B cell (primary cell): ENCODE results near the gene RPS3A. TPM values are rescaled to one million over a fixed set of nuclear protein-coding genes. Genes with fewer than 3 reads are reported as not detected.

Experiments
- ATAC-seq: fragments of 200-7000 bp; cut with Tn5 transposase; one replicate; pipeline ENCODE4 v1.10.0; 2021; ENCODE audit warnings: low read depth, mild to moderate bottlenecking, moderate number of reproducible peaks, moderate library complexity
- CTCF ChIA-PET: fragments of 350-600 bp; sonication (Branson Sonifier 250); formaldehyde crosslinking; loops from one replicate; lab custom pipeline; 2021; ENCODE audit warnings: antibody characterized with exemption, inconsistent platforms; lab: Charles Lee
- POLR2A ChIA-PET: fragments of 350-600 bp; sonication (Branson Sonifier 250); formaldehyde crosslinking; loops from one replicate; lab custom pipeline; 2021; ENCODE audit warnings: antibody characterized with exemption; lab: Charles Lee
- DNase-seq: peaks from one replicate; pipeline ENCODE4 v3.0.0; 2013
- H2AFZ ChIP-seq: 2 replicates; pipeline ENCODE4 v1.6.1; 2012; ENCODE audit warnings: mild to moderate bottlenecking, low read depth, low read length; ENCODE audit not compliant: insufficient read depth, poor library complexity, severe bottlenecking
- H3K27ac ChIP-seq, 2 donors: 1 replicate in 1 of 2; 2 replicates in 1 of 2; pipeline ENCODE4 v1.5.1; 2012 to 2013; ENCODE audit warnings: low read length in 2 of 2, mild to moderate bottlenecking in 2 of 2, moderate library complexity in 1 of 2
- H3K27me3 ChIP-seq, 4 experiments: fragments of 200-600 bp in 1 of 4; sonication (generic) in 1 of 4; replicated peaks in 1 of 4; 1 replicate in 2 of 4; 2 replicates in 2 of 4; pipeline versions ENCODE4 v1.6.1 to v1.7.0; 2013 to 2016; ENCODE audit warnings: low read length in 3 of 4, mild to moderate bottlenecking in 2 of 4, mixed read lengths in 1 of 4, moderate library complexity in 1 of 4; ENCODE audit not compliant: insufficient read depth in 4 of 4, control insufficient read depth in 3 of 4; ENCODE audit errors: control extremely low read depth in 1 of 4
- H3K36me3 ChIP-seq, 2 experiments: replicated peaks in 1 of 2; 1 replicate in 1 of 2; 2 replicates in 1 of 2; pipeline versions ENCODE4 v1.6.1 to v1.7.1; 2013; ENCODE audit warnings: low read length in 1 of 2; ENCODE audit not compliant: insufficient read depth in 2 of 2, control insufficient read depth in 1 of 2; ENCODE audit errors: control extremely low read depth in 1 of 2, extremely low read depth in 1 of 2
- H3K4me1 ChIP-seq, 2 donors: fragments of 200-600 bp in 1 of 2; sonication (generic) in 1 of 2; 1 replicate in 1 of 2; 2 replicates in 1 of 2; pipeline versions ENCODE4 v1.5.1 to v1.6.1; 2013 to 2017; ENCODE audit warnings: low read length in 2 of 2; ENCODE audit not compliant: control insufficient read depth in 2 of 2, insufficient read depth in 2 of 2
- H3K4me2 ChIP-seq: replicated peaks from 2 replicates; pipeline ENCODE3; 2012; ENCODE audit warnings: mild to moderate bottlenecking, low read depth, low read length; ENCODE audit not compliant: poor library complexity, severe bottlenecking
- H3K4me3 ChIP-seq, 5 experiments: fragments of 200-600 bp in 1 of 5; sonication (generic) in 1 of 5; 1 replicate in 3 of 5; 2 replicates in 2 of 5; pipeline versions ENCODE4 v1.5.1 to v1.7.0; 2011 to 2016; ENCODE audit warnings: low read length in 4 of 5, mild to moderate bottlenecking in 4 of 5, low read depth in 2 of 5, control low read depth in 1 of 5, moderate library complexity in 1 of 5; ENCODE audit not compliant: insufficient read depth in 1 of 5; ENCODE audit errors: control extremely low read depth in 1 of 5, extremely low read depth in 1 of 5
- H3K79me2 ChIP-seq: fragments of 200-600 bp; sonication (generic); one replicate; pipeline ENCODE4 v1.6.0; 2016; ENCODE audit warnings: low read length; ENCODE audit not compliant: control insufficient read depth, insufficient read depth
- H3K9ac ChIP-seq: fragments of 200-600 bp; sonication (generic); 2 replicates; pipeline ENCODE4 v1.6.1; 2017; ENCODE audit warnings: mild to moderate bottlenecking, low read length, moderate library complexity
- H3K9me3 ChIP-seq, 3 donors: one replicate each; pipeline versions ENCODE4 v1.6.1 to v1.7.1; 2013; ENCODE audit warnings: low read length in 2 of 3; ENCODE audit not compliant: control insufficient read depth in 2 of 3, insufficient read depth in 1 of 3; ENCODE audit errors: control extremely low read depth in 1 of 3
- H4K20me1 ChIP-seq: 2 replicates; pipeline ENCODE4 v1.6.0; 2012; ENCODE audit warnings: mild to moderate bottlenecking, low read length; ENCODE audit not compliant: insufficient read depth, control insufficient read depth, poor library complexity, severe bottlenecking
- H3K27ac Mint-ChIP-seq: one replicate; pipeline ENCODE4 v1.8.0; 2021; ENCODE audit warnings: mixed read lengths
- H3K27me3 Mint-ChIP-seq: one replicate; pipeline ENCODE4 v1.8.0; 2021; ENCODE audit warnings: mixed read lengths
- H3K4me1 Mint-ChIP-seq: one replicate; pipeline ENCODE4 v1.8.0; 2021; ENCODE audit warnings: mixed read lengths
- H3K4me3 Mint-ChIP-seq: one replicate; pipeline ENCODE4 v1.8.0; 2021; ENCODE audit warnings: mixed read lengths
- H3K9me3 Mint-ChIP-seq: one replicate; pipeline ENCODE4 v1.8.0; 2022; ENCODE audit warnings: mixed read lengths; ENCODE audit not compliant: insufficient read depth
- CTCF ChIP-seq: fragments of 200-600 bp; IDR thresholded peaks from one replicate; pipeline ENCODE4 v1.8.0; 2022; ENCODE audit warnings: antibody characterized with exemption, mild to moderate bottlenecking
- EZH2 ChIP-seq: IDR thresholded peaks from 2 replicates; pipeline ENCODE4 v1.6.1; 2012; ENCODE audit warnings: borderline replicate concordance, low read depth, mild to moderate bottlenecking, moderate library complexity, low read length; ENCODE audit not compliant: insufficient read depth, poor library complexity, severe bottlenecking
- WGBS: methylation state at CpG from one replicate; pipeline ENCODE4 v1.1.5; 2013; ENCODE audit warnings: missing lambda C conversion rate; ENCODE audit not compliant: insufficient coverage; 5-methylcytosine and 5-hydroxymethylcytosine counted together
- intact Hi-C: fragments of 100-400 bp; cut with micrococcal nuclease; formaldehyde crosslinking; loops from one replicate; pipeline ENCODE4 v1.10.0; 2022
- polyA plus RNA-seq: library from polyadenylated mRNA; depleted of rRNA; stranded (reverse); fragments of >200 nt; gene quantifications from 2 replicates; pipeline ENCODE4 v1.2.3, GENCODE V29; 2012
- total RNA-seq, 2 donors: library from RNA; stranded (reverse); fragments of 120-200 nt in 1 of 2; gene quantifications; 1 replicate in 1 of 2; 2 replicates in 1 of 2; pipeline versions ENCODE4 v1.2.3 to v1.2.4, GENCODE V29; 2013 to 2022

The RPS3A gene
- total and polyA plus RNA-seq, 2 donors (not counting 1 experiment from before 2014, with no cell fraction given) = 2,463 to 2,897 TPM

DNA sequence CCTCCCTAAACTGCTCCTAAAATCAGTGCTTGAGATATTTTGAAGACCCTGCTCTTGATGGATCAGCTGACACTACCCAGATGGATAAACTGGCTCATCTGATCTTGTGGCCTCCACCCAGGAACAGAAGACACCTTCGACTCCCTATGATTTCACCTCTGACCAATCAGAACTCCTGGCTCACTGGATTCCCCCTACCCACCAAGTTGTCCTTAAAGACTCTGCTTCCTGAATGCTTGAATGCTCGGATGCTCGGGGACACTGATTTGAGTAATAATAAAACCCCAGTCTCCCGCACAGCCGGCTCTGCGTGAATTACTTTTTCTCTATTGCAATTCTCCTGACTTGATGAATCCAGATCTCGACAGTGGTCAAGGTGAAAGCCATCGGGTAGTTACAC is 12.0 kb upstream of the RPS3A start:
- Histone ChIP-seq H3K27ac (no peak overlapping the region), H3K9ac (no peak overlapping the region), H4K20me1 (no peaks in the 10 kb centered on the region), H2AFZ (no peak overlapping the region), H3K4me2 (no peak overlapping the region), H3K79me2 (no peaks in the 10 kb centered on the region), H3K4me1 (no peaks in the 10 kb centered on the region), H3K27me3 (no peaks in the 10 kb centered on the region), H3K9me3 (no peaks in the 10 kb centered on the region), H3K36me3 (no peaks in the 10 kb centered on the region), H3K4me3 (no peak overlapping the region)
- ChIA-PET CTCF (interaction anchor here (1.0 kb wide), 1 partner anchor 10 kb away, joined by 3 read pairs; no protein-coding TSS in a partner anchor), POLR2A (no interaction called here)
- Mint-ChIP-seq H3K27ac (no peak overlapping the region), H3K9me3 (no peaks in the 10 kb centered on the region), H3K4me1 (no peaks in the 10 kb centered on the region), H3K4me3 (no peak overlapping the region), H3K27me3 (peaks cover 12% of the 10 kb centered on the region)
- WGBS = 80% methylated on average over 6 of the region's 8 CpGs
- ATAC-seq (no peak), DNase-seq (no peak)
- no peak for TF ChIP-seq EZH2
- no peak for TF ChIP-seq CTCF
- intact Hi-C loops = no loop called here

DNA sequence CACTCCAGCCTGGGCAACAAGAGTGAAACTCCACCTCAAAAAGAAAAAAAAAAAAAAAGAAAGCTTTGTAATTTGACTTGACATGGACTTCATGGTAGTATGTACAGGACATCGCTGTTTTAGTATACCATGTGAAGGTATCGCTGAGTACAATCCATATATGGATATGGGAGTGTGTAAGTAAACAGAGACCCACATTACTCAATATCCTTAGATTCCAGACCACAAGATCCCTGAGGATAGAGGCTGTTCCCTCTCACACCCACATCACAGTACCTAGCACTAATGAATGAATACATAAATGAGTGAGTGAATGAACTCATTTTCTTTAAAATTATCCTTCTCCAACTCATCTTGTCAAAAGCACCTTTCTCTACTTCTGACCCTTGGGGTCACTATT is 8.4 kb upstream of the RPS3A start:
- Histone ChIP-seq H3K4me1 (no peaks in the 10 kb centered on the region), H3K79me2 (no peaks in the 10 kb centered on the region), H3K4me3 (no peak overlapping the region), H3K36me3 (no peaks in the 10 kb centered on the region), H4K20me1 (no peaks in the 10 kb centered on the region), H3K27me3 (no peaks in the 10 kb centered on the region), H3K9me3 (no peaks in the 10 kb centered on the region), H3K27ac (no peak overlapping the region), H2AFZ (no peak overlapping the region), H3K4me2 (no peak overlapping the region), H3K9ac (no peak overlapping the region)
- ChIA-PET CTCF (no interaction called here), POLR2A (no interaction called here)
- ATAC-seq (no peak), DNase-seq (no peak)
- no peak overlapping the region for H3K27ac Mint-ChIP-seq
- H3K4me3 Mint-ChIP-seq = no peak overlapping the region
- peaks cover 21% of the 10 kb centered on the region for H3K27me3 Mint-ChIP-seq
- no CpG with 5 or more reads among the region's 2 CpGs for WGBS
- intact Hi-C loops = loop anchor here (10.0 kb wide), 1 partner anchor 1056 kb away; no protein-coding TSS in a partner anchor
- H3K4me1 Mint-ChIP-seq = no peaks in the 10 kb centered on the region
- no peaks in the 10 kb centered on the region for H3K9me3 Mint-ChIP-seq
- TF ChIP-seq EZH2 (no peak), CTCF (no peak)
